ENCODE results near the gene UBE2QL1.

DNA sequence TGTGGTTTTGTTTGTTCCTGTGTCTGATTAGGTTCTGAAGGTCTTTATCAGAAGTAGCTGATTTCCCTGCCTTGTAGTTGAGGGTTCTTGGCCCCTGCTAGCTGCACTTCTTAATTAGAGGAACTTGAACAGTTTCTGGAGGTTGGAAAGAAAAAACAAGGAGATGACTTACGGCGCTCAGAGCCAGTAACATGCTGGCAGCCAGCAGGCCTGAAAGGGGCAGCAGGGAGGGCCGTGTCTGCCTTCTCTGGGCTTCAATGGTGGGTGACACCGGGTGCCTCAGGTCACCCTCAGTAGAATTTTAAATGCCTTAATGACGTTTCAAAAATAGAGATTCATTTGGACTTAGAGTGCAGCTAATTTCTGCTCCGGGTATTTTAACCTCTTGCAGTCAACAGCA is 15.8 kb downstream of the UBE2QL1 start:
- TF ChIP-seq, protein P1, sequence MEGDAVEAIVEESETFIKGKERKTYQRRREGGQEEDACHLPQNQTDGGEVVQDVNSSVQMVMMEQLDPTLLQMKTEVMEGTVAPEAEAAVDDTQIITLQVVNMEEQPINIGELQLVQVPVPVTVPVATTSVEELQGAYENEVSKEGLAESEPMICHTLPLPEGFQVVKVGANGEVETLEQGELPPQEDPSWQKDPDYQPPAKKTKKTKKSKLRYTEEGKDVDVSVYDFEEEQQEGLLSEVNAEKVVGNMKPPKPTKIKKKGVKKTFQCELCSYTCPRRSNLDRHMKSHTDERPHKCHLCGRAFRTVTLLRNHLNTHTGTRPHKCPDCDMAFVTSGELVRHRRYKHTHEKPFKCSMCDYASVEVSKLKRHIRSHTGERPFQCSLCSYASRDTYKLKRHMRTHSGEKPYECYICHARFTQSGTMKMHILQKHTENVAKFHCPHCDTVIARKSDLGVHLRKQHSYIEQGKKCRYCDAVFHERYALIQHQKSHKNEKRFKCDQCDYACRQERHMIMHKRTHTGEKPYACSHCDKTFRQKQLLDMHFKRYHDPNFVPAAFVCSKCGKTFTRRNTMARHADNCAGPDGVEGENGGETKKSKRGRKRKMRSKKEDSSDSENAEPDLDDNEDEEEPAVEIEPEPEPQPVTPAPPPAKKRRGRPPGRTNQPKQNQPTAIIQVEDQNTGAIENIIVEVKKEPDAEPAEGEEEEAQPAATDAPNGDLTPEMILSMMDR (IDR thresholded peaks at IDR 0.05) = no peak
- no peak for TF ChIP-seq POLR2A (IDR thresholded peaks at IDR 0.05)

All from body of pancreas (tissue), 4 donors.